Ureter (tissue), 1 donor: Measurements from ENCODE around the gene IRF7. TPM values are rescaled to one million over a fixed set of nuclear protein-coding genes. Genes with fewer than 3 reads are reported as not detected.

Experiments used
- DNase-seq: peaks from one replicate; pipeline ENCODE4 v3.0.0-alpha.2; 2020; ENCODE audit warnings: low spot score
- total RNA-seq: library from RNA; stranded (reverse); gene quantifications from one replicate; pipeline ENCODE4 v1.2.4, GENCODE V29; 2023
- donor health status: DM: yes; HTN: yes; CAD: no.

The IRF7 gene
- total RNA-seq, 1 donor from 2014 or later, result 14.9 TPM

- DNase-seq, result no peak
Observed at GRCh38 chr11:607971-608659, 7.6 kb downstream of the IRF7 start.

- DNase-seq, result no peak
Observed at GRCh38 chr11:607020-607780, 8.6 kb downstream of the IRF7 start.

- DNase-seq, result no peak
Observed at GRCh38 chr11:606245-606644, 9.5 kb downstream of the IRF7 start.

DNA sequence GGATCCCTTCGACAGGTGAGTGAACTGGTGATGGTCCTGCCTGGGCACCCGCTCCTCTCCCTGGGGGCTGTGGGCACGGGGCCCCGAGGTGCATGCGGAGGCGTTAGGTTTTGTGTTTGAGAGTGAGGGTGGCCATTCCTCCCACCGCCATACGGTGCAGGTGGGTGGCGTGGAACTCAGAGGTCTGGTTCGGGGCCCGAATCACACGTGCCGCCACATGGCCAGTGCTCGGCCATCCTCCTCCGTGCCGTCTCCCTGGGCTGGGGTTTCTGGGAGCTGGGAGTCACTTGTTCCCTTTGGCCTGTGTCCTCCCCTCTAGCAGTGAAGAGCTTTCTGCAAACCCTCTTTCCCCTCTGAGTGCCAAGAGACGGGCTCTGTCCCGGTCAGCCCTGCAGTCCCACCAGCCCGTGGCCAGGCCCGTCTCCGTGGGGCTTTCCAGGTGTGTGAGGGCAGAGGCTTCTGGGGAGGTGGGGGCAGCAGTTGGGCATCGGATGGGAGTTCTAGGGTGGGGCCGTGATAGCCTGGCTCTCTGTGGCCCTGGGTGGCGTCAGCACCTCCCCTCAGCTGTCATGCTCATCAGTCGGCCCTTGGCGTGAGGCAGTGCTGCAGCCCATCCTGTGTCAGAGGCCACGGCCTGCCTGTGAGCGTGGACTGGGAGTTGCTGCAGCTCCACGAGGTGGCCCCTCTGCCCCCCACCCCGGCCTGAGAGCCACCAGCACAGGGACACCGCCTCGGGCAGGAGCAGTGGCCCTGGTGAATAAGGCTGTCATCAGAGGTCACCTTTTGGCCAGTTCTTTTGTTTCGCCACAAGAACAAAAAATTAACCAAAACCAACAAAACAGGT, 10.2 kb downstream of the IRF7 start:
- DNase-seq, result no peak

GRCh38 chr11:603154-603553, 12.6 kb downstream of the IRF7 start:
- DNase-seq, result no peak

GRCh38 chr11:601573-602245, 14.0 kb downstream of the IRF7 start:
- DNase-seq, result no peak

GRCh38 chr11:598005-598680, 17.6 kb downstream of the IRF7 start:
- DNase-seq, result no peak

- DNase-seq, result no peak
Observed at GRCh38 chr11:597166-597725, 18.5 kb downstream of the IRF7 start.

- no peak for DNase-seq
Observed at GRCh38 chr11:596374-596773, 19.4 kb downstream of the IRF7 start.

DNA sequence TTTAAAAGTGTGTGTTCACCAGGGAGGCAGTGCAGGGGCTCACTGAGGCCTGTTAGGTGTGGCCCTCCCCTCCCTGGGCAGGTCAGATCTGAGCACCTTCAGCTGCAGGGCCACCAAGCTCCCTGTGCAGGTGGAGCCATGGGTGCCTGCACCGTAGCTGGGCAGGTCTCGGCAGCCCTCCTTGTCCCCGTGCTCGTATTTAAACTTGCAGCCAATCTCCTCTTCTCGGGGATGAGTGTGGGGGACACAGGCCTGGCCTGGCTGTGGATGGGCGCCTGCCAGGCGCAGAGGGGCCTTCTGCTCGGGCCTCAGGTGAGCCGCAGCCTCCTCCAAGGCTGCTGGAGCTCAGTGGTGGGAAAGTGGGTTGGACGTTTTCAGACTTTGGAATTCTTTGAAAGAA, 20.4 kb downstream of the IRF7 start:
- DNase-seq, result no peak

DNA sequence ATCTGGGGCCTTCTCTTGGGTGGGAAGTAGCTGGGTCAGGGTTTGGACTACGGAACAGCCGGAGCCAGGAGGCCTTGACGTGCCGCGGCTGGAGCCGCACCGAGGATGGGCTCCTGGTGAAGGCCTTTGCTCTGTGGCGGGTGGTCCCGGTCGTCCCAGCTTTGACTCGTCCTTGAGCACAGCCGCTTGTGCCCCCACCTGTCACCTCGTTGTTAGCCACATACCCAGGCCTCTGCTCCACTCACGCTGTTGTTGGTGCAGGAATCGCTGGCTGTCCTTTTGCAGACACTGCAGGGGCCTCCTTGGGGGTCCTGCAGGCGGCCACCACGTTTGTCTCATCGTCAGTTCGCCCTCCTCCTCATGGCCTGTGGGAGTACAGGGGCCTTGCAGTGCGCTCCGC, 22.4 kb downstream of the IRF7 start:
- DNase-seq, result no peak

GRCh38 chr11:592918-593317, 22.8 kb downstream of the IRF7 start:
- no peak for DNase-seq

DNA sequence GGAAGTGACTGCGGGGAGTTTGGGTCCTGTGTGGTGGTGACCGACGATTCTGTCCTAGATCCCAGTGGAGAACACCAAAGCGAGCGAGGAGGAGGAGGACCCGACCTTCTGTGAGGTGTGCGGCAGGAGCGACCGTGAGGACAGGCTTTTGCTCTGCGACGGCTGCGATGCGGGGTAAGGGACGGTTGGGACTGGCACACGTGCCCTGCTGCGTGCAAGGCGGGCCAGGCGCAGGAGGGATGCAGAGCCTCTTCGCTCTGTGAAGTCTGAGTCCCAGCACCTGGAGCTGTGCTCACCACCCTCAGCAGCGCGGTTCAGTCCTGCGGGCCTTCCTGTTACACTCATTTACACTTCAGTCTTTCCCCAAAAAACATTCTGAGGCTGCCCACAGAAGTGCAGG, 23.2 kb downstream of the IRF7 start:
- no peak for DNase-seq

DNA sequence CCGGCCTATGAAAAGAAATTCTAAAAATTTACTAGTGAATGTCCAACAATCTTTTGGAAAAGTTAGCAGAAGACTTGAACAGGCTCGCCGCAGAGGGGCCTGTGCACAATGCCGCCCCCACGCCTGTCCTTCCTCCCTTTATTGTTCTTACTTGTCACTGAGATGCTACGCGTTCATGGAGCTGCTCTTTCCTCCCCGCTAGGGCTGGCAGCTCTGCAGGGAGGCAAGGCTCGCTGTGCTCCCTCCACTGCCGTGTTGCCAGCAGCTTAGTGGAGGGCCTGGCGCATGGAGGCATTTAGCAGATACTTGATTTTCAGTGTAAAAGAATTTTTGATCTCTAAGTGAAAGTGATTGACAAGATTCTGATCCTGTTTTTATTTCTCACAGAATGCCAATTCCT, 24.8 kb downstream of the IRF7 start:
- no peak for DNase-seq

DNA sequence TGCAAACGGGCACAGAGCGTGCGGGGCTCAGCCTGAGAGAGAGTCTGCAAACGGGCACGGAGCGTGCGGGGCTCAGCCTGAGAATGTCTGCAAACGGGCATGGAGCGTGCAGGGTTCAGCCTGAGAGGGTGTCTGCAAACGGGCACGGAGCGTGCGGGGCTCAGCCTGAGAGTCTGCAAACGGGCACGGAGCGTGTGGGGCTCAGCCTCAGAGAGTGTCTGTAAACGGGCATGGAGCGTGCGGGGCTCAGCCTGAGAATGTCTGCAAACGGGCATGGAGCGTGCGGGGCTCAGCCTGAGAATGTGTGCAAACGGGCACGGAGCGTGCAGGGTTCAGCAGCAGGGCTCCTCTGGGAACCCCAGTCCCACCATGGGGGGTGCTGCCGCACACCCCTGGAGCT, 26.0 kb downstream of the IRF7 start:
- no peak for DNase-seq

DNA sequence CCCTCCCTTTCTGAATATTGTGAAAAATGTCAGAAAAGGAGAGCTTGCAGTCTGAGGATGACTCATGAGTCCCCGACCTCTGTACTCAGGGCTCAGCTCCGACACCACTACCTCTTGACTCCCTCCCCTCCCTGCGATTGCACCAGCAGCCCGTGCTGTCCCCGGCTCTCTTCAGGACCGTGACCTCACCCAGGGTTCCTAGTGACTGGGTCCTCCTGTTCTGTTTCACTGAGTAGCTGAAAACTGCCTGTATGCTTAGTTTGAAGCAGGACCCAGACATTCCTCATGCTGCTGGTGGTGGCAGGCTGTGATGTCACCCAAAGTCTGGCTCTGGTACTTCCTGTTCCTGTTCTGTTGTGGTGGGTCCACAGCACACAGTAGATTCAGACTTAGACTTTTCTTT, 27.8 kb downstream of the IRF7 start:
- DNase-seq, result no peak

DNA sequence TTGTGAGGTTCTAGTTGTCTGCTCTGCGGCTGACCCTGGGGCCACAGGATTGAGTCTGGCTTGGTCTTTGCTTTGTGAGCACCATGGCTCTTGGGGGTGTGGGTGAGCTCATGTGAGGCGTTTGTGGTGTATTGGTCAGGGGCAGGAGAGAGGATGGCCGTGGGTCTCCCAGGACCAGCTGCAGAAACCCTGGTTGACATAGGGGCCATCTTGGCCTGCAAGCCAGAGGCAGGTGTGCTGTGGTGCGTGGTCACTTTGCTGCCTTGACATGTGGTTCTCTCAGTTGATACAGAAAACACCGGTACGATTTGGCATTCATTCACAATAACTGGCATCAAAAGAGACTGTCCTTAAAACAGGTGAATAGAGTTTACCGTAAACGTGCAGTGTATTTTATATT, 28.2 kb downstream of the IRF7 start:
- no peak for DNase-seq

DNA sequence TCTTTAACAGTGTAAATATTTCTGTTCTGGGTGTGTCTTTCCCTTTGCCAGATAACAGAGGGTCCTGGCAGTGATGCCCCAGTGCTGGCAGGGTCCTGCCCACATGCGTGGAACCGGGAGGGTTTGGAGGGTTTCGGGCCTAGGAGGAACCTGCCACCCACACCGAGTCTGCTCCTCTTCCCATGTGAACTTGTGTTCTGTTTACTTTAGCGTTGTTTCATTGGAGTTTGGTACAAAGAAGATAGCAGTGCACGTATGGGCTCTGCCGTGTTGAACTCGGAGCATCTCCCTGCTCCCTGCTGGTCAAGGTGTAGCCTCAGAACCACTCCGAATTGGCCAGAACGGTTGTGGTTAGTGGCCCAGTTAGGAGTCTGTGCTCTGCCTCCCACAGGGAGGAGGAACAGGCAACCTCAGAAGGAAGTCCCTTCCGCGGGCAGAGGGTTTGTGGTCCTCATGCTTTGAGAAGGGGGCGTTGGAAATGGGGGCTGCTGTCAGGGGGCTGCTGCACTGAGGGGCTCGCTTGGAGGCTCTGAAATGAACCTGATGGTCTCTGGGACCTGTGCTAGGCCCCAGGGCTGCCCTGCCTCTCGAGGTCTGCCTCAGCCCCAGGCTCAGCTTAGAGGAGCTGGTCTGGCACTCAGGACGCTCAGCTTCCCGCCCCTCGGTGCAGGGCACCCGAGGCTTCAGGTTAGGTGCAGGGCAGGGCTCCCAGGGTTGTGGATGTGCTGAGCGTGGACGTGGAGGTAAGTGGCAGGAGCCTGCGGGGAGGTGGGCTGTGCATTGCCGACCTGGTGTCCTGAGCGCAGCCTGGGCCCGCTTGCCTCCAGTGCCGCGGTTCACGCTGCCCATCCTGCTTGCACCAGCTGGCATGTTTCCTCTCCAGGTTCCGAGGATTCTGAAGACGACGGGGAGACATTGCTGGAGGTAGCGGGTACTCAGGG, 29.1 kb downstream of the IRF7 start:
- no peak for DNase-seq

- no peak for DNase-seq
Observed at GRCh38 chr11:584287-584686, 31.5 kb downstream of the IRF7 start.

DNA sequence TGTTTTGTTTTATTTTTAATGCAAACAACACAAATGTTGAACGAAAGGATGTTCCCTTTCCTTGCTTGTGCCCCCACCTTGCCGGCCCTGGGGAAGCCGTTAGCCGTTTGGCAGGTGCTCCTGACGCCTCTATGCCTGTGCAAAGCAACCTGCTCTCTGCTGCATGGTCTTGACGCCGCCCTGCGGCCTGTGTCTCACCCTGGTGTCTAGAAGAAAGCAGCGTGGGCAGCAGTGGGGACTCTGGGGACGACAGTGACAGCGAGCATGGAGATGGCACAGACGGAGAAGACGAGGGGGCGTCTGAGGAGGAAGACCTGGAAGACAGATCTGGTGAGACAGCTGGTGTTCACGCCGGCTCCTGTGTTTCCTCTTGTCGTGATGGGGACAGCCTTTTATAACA, 34.0 kb downstream of the IRF7 start:
- no peak for DNase-seq
